KMS-11 (cell line): ENCODE results near the gene STXBP5.

Experiments used
- H2AFZ ChIP-seq: fragments of 200-600 bp; sonication (generic); 2 replicates; pipeline ENCODE4 v1.6.1; 2016; ENCODE audit warnings: antibody characterized with exemption, mixed run types, low read depth
- H3K27ac ChIP-seq: fragments of 200-600 bp; sonication (generic); 2 replicates; pipeline ENCODE4 v1.6.1; 2016; ENCODE audit warnings: mild to moderate bottlenecking, mixed run types
- H3K27me3 ChIP-seq: fragments of 200-600 bp; sonication (generic); 2 replicates; pipeline ENCODE4 v1.6.1; 2017; ENCODE audit warnings: mild to moderate bottlenecking, low read depth, mixed run types, moderate library complexity; ENCODE audit not compliant: insufficient read depth
- H3K36me3 ChIP-seq: fragments of 200-600 bp; sonication (generic); 2 replicates; pipeline ENCODE4 v1.6.1; 2017; ENCODE audit warnings: mild to moderate bottlenecking, mixed run types; ENCODE audit not compliant: insufficient read depth
- H3K4me1 ChIP-seq: fragments of 200-600 bp; sonication (generic); 2 replicates; pipeline ENCODE4 v1.6.1; 2016; ENCODE audit warnings: mild to moderate bottlenecking, low read depth, mixed run types; ENCODE audit not compliant: poor library complexity, severe bottlenecking
- H3K4me2 ChIP-seq: fragments of 200-600 bp; sonication (generic); 2 replicates; pipeline ENCODE4 v1.7.0; 2016; ENCODE audit warnings: mild to moderate bottlenecking, mixed run types
- H3K4me3 ChIP-seq: fragments of 200-600 bp; sonication (generic); IDR thresholded peaks from 2 replicates; pipeline ENCODE4 v1.6.1; 2017; ENCODE audit warnings: low read depth, low read length, mixed read lengths; ENCODE audit not compliant: insufficient read depth
- H3K79me2 ChIP-seq: fragments of 200-600 bp; sonication (generic); 2 replicates; pipeline ENCODE4 v1.6.1; 2016; ENCODE audit warnings: low read depth, mixed run types; ENCODE audit not compliant: insufficient read depth
- H3K9ac ChIP-seq: fragments of 200-600 bp; sonication (generic); 2 replicates; pipeline ENCODE4 v1.6.1; 2016; ENCODE audit warnings: mild to moderate bottlenecking, mixed run types
- H4K20me1 ChIP-seq: fragments of 200-600 bp; sonication (generic); 2 replicates; pipeline ENCODE4 v1.6.1; 2016; ENCODE audit warnings: mild to moderate bottlenecking, mixed run types; ENCODE audit not compliant: insufficient read depth
- TF ChIP-seq, protein P1 (sequence below): fragments of 200-600 bp; sonication (generic); conservative IDR thresholded peaks from 2 replicates; pipeline ENCODE4 v1.6.1; 2017; ENCODE audit warnings: low read depth, mild to moderate bottlenecking, antibody characterized with exemption, low read length, moderate library complexity, mixed read lengths

Gene STXBP5

DNA sequence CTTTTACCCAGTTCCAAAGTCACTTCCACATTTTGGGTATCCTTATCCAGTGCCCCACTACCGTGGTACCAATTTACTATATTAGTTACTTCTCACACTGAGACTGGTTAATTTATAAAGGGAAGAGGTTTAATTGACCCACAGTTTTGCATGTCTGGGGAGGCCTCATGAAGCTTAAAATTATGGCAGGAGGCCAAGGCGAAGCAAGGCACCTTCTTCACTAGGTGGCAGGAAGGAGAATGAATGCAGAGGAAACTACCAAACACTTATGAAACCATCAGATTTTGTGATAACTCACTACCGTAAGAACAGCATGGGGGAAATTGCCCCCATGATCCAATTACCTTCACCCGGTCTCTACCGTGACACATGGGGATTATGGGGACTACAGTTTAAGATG lies 197.6 kb downstream of the STXBP5 start:
- H2AFZ ChIP-seq: no peak overlapping the region
- H3K4me1 ChIP-seq: no peaks in the 10 kb centered on the region
- H3K27ac ChIP-seq: no peak overlapping the region
- no peaks in the 10 kb centered on the region for H4K20me1 ChIP-seq
- H3K79me2 ChIP-seq: no peaks in the 10 kb centered on the region
- TF ChIP-seq, protein P1, sequence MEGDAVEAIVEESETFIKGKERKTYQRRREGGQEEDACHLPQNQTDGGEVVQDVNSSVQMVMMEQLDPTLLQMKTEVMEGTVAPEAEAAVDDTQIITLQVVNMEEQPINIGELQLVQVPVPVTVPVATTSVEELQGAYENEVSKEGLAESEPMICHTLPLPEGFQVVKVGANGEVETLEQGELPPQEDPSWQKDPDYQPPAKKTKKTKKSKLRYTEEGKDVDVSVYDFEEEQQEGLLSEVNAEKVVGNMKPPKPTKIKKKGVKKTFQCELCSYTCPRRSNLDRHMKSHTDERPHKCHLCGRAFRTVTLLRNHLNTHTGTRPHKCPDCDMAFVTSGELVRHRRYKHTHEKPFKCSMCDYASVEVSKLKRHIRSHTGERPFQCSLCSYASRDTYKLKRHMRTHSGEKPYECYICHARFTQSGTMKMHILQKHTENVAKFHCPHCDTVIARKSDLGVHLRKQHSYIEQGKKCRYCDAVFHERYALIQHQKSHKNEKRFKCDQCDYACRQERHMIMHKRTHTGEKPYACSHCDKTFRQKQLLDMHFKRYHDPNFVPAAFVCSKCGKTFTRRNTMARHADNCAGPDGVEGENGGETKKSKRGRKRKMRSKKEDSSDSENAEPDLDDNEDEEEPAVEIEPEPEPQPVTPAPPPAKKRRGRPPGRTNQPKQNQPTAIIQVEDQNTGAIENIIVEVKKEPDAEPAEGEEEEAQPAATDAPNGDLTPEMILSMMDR: no peak
- no peak overlapping the region for H3K9ac ChIP-seq
- H3K36me3 ChIP-seq: no peaks in the 10 kb centered on the region
- H3K4me3 ChIP-seq: no peak overlapping the region
- H3K27me3 ChIP-seq: no peaks in the 10 kb centered on the region
- H3K4me2 ChIP-seq: no peak overlapping the region

DNA sequence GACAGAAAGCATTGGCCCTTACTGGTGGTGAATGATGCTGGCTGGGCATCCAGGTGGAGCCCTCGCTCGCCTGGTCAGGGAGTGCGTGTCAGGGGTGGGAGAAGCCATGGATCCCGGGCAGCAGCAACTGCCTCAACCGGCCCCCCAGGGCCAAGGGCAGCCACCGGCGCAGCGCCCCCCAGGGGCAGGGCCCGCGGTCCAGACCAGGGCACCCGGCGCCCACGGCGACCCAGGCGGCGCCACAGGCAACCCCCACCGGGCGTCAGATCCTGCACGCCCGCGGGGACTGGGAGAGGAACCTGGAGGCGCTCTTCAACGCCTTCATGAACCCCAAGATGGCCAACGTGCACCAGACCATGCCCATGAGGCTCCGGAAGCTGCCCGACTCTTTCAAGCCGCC lies 202.6 kb downstream of the STXBP5 start:
- TF ChIP-seq, protein P1: no peak
- no peaks in the 10 kb centered on the region for H4K20me1 ChIP-seq
- H3K4me2 ChIP-seq: no peak overlapping the region
- H3K4me1 ChIP-seq: no peaks in the 10 kb centered on the region
- H3K9ac ChIP-seq: no peak overlapping the region
- no peak overlapping the region for H3K27ac ChIP-seq
- H2AFZ ChIP-seq: no peak overlapping the region
- H3K27me3 ChIP-seq: no peaks in the 10 kb centered on the region
- no peaks in the 10 kb centered on the region for H3K79me2 ChIP-seq
- H3K4me3 ChIP-seq: no peak overlapping the region
- H3K36me3 ChIP-seq: no peaks in the 10 kb centered on the region

DNA sequence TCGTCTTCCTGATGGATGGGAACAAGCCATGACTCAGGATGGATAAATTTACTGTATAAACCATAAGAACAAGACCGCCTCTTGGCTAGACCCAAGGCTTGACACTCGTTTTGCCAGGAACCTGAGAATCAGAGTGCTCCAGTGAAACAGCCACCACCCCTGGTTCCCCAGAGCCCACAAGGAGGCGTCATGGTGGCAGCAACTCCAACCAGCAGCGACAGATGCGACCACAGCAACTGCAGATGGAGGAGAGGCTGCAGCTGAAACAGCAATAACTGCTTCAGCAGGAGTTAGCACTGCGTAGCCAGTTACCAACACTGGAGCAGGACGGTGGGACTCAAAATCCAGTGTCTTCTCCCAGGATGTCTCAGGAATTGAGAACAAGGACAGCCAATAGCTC lies 203.4 kb downstream of the STXBP5 start:
- no peak overlapping the region for H2AFZ ChIP-seq
- no peaks in the 10 kb centered on the region for H3K79me2 ChIP-seq
- H3K27me3 ChIP-seq: no peaks in the 10 kb centered on the region
- no peak overlapping the region for H3K27ac ChIP-seq
- H3K9ac ChIP-seq: no peak overlapping the region
- H3K4me1 ChIP-seq: no peaks in the 10 kb centered on the region
- H3K4me2 ChIP-seq: no peak overlapping the region
- no peaks in the 10 kb centered on the region for H3K36me3 ChIP-seq
- TF ChIP-seq, protein P1: no peak
- no peaks in the 10 kb centered on the region for H4K20me1 ChIP-seq
- no peak overlapping the region for H3K4me3 ChIP-seq

DNA sequence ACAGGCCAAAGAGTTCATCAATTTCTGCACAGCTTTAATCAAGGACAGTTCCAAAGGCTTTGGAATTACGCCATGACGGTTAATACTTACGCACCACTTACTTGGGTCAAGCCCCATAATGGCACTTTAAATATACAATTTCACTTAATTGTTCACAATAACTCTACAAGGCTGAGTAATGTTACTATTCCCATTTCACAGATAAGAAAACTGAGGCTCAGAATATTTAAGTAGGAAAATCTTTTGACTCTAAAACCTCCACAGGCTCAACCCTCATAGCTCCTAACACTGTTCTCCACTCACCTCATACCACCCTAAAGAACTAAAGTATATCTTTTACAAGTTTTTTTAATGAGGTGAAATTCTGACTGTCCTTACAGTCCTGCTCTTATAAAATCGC lies 212.4 kb downstream of the STXBP5 start:
- H3K27ac ChIP-seq: no peak overlapping the region
- no peaks in the 10 kb centered on the region for H3K79me2 ChIP-seq
- TF ChIP-seq, protein P1: no peak
- H4K20me1 ChIP-seq: no peaks in the 10 kb centered on the region
- H2AFZ ChIP-seq: no peak overlapping the region
- H3K36me3 ChIP-seq: no peaks in the 10 kb centered on the region
- H3K4me2 ChIP-seq: no peak overlapping the region
- H3K9ac ChIP-seq: no peak overlapping the region
- no peak overlapping the region for H3K4me3 ChIP-seq
- no peaks in the 10 kb centered on the region for H3K27me3 ChIP-seq
- H3K4me1 ChIP-seq: no peaks in the 10 kb centered on the region
